HG03354 (cell line): ENCODE measurements around the gene TMEM131L.
A peak's percentile ranks its signal among the peaks of the same experiment; 100 is the strongest.
"Not testable (repeated sequence)": the region's sequence is repeated elsewhere in the genome, so short reads cannot be mapped to it uniquely, and the experiment has no call there.

ENCODE experiments used
- ATAC-seq: cut with Tn5 transposase; IDR thresholded peaks from one replicate; pipeline ENCODE4 v1.9.1; 2021; ENCODE audit warnings: mild to moderate bottlenecking; ENCODE audit not compliant: unreplicated experiment, poor library complexity, severe bottlenecking

TMEM131L gene

GRCh38 chr4:153447175-153447905, 18.8 kb upstream of the TMEM131L start:
- no peak for ATAC-seq

- no peak for ATAC-seq
Measured at GRCh38 chr4:153448003-153448731, 18.0 kb upstream of the TMEM131L start.

GRCh38 chr4:153449338-153449737, 16.8 kb upstream of the TMEM131L start:
- ATAC-seq = no peak

DNA sequence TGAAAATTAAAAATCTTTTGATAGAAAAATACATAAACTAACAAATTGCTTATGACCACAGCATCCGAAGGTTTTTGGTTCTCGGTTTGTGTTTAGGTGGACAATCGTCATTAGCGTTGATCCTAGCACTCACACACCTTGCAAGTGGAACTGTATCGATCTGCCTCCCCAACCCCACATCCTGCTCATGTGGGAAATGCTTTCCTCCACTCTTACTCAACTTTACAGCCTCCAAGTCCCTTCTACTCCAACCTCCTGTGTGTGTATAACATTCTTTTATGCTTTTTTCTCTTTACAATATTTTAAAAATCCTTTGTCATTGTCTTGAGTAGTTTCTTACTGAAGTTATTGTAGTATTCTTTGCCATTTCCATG, 15.6 kb upstream of the TMEM131L start:
- no peak for ATAC-seq

- ATAC-seq = not testable (repeated sequence)
Measured at GRCh38 chr4:153451145-153451544, 15.0 kb upstream of the TMEM131L start.

- no peak for ATAC-seq
Measured at GRCh38 chr4:153451911-153452657, 14.1 kb upstream of the TMEM131L start.

DNA sequence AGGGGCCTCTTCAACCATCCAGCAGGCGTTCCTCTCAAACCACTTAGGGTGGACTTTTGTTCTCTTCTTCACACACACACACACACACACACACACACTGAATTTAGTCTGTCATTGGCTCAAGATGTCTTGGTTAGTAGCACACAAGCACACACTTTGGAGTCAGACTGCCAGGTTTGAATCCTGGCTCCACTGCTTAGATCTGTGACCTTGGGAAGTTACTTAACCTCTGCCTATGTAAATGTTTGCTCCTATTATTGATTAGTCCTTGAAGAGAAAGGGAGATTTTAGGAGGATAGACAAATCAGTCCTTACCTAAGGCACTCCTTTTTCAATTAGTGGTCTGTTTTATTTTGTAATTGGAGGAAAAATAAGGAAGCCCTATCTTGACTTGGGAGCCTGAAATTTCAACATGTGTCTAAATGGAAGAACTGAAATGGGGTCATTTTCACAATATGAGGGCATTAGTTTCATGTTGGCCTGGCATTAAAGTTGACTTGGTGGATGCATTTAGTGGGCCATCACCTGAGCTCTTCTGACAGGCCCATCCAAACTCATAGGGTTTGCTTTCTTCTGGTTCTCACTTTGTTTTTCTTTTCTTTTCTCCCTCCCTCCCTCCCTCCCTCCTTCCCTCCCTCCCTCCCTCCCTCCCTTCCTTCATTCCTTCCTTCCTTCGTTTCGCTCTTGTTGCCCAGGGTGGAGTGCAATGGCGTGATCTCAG, 13.3 kb upstream of the TMEM131L start:
- ATAC-seq = no peak

GRCh38 chr4:153453402-153453801, 12.8 kb upstream of the TMEM131L start:
- no peak for ATAC-seq

DNA sequence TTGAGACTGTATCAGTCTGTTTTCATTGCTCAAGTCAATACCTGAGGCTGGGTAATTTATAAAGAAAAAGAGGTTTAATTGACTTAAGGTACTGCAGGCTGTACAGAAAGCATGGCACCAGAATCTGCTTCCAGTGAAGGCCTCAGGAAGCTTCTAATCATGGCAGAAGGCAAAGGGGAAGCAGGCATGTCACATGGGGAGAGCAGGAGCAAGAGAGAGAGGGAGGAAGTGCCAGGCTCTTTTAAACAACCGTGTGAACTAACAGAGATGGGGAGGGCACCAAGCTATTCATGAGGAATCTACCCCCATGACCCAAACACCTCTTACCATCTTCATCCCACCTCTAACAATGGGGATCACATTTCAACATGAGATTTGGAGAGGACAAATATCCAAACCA, 7.2 kb upstream of the TMEM131L start:
- no peak for ATAC-seq

- not testable (repeated sequence) for ATAC-seq
Measured at GRCh38 chr4:153461549-153461948, 4.6 kb upstream of the TMEM131L start.

DNA sequence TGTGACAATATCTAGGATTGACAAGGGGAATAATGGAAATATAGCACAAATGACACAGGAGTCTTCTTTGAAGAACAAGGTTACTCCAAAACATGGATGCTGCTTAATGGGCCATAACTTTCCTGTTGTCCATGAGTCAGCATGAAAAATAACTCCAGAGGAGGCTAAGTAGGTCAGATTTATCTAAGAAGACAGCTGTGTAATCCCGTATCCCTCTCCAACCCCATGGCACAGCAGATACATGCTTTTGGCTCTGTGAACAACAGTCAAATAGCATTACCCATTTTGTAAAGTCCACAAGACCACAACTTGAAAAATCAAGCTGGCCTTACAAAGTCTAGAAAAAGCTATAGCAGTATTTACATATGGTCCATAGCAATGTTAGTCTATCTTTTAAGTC, 2.1 kb upstream of the TMEM131L start:
- ATAC-seq = no peak

DNA sequence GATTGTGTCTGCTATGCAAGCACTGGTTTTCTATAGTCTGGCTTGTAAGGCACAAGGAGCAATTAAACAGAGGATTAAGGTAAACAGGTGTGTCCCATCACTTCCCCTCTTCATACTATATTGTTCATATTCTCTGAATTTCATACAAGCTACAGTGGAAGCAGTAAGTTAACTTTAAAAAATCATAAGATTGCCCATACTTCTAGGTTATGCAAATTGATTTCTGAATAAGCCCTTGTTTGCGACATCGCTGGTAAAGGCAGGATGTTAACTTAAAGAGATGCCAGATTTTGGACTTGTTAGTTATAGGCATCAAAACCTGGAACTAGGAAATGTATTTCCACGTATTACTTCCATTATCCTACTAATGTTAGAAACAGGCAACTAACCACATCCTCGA, 1.0 kb upstream of the TMEM131L start:
- ATAC-seq = no peak

DNA sequence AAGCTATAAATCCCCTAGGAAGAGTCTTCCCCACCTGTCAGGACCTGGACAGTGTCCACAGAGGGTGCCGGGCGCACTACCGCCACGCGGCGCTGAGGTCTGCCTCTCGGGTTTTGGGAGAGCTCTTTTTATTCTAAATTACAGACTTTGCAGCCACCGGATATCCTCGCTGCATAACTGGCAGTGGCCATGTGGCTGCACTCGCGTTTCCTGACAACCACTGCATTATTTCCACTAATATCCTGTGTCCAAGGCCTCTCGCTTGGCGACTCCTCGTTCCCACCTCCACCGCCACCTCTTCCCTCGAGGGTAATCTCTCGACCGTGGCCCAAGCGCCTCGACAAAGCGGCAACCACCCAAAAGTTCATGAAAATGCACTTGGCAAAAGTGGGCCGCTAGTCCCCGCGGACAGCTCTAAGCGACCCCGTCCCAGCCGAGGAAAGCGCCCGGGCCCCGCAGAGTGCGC, 512 bp upstream of the TMEM131L start:
- ATAC-seq = peak; percentile 14

GRCh38 chr4:153466949-153467896, 1.1 kb downstream of the TMEM131L start:
- ATAC-seq = peak; percentile 53

DNA sequence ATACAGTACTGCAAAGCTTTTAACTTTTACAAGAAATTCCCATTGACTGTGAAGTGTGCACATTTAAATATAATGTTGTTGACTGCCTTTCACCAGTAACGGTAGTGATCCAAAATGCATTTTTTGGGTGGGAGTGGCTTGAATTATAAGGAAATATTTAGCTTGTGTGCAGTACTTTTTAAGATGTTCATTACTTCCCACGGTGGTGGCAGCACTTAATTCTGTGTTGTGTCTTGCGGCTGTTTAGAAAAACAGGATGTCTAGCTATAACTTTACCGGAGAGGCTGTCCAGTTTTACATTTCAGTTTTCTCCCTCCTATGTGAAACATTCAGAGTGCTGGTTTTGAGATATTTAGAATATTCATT, 1.7 kb downstream of the TMEM131L start:
- no peak for ATAC-seq

GRCh38 chr4:153468587-153468986, 2.4 kb downstream of the TMEM131L start:
- ATAC-seq = peak; percentile 34

DNA sequence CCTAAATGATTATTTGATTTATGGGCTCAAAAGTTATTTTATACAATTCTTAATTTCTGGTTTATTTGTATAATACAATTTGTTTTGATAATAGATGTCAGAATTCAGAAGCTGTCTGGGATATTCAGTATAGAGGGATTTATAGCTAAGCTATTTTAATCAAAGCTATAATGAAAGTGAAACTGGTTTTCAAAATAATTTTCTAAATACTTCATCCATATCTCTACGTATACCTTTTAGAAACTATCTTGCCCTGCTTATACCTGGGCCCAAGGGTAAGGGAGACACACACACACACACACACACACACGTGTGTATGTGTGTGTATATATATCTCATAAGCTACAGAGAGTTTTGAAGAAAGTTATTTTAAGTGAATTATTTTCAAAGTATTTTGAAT, 2.9 kb downstream of the TMEM131L start:
- ATAC-seq = no peak

DNA sequence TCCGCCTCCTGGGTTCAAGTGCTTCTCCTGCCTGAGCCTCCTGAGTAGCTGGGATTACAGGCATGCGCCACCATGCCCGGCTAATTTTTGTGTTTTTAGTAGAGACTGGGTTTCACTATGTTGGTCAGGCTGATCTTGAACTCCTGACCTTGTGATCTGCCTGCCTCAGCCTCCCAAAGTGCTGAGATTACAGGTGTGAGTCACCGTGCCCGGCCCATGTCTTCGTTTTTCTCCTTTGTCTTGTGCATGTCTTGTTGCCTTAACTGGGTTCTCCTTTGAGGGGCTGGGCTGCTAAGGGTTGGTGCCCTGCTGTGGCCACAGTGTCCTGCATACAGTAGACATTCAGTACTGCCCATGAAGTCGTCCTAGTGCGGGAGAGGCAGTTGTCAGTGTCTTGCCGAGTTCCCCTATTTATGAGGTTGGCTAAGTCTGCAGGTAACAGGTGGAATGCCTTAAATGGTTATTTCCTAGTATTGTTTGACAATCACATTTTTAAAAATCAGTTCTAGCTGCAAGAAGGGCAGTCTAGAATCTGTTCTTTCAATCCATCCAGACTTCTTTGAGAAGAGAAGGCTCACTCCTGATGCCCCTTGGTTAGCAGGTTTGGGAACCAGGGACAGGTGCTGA, 5.0 kb downstream of the TMEM131L start:
- not testable (repeated sequence) for ATAC-seq

- peak; percentile 46 for ATAC-seq
Measured at GRCh38 chr4:153471698-153472093, 5.5 kb downstream of the TMEM131L start.
